OCI-LY1 (cell line): ENCODE measurements around the gene NCAM1.

Experiments used
- H2AFZ ChIP-seq: fragments of 200-600 bp; sonication (generic), shearing (Covaris generic); 2 replicates; pipeline ENCODE4 v1.6.0; 2014; ENCODE audit warnings: antibody characterized with exemption, mild to moderate bottlenecking, low read length
- H3F3A ChIP-seq: fragments of 200-600 bp; sonication (generic), shearing (Covaris generic); 2 replicates; pipeline ENCODE4 v1.6.0; 2014; ENCODE audit warnings: mild to moderate bottlenecking, antibody characterized with exemption, low read length, moderate library complexity; ENCODE audit not compliant: insufficient read depth
- H3K27ac ChIP-seq: fragments of 200-600 bp; sonication (generic); 2 replicates; pipeline ENCODE4 v1.5.1; 2014; ENCODE audit warnings: low read length, mixed run types, mild to moderate bottlenecking, low read depth; ENCODE audit not compliant: poor library complexity, severe bottlenecking
- H3K27me3 ChIP-seq: fragments of 200-600 bp; sonication (generic); 2 replicates; pipeline ENCODE4 v1.6.0; 2014; ENCODE audit warnings: antibody characterized with exemption, mild to moderate bottlenecking, low read length, moderate library complexity; ENCODE audit not compliant: insufficient read depth
- H3K36me3 ChIP-seq: fragments of 200-600 bp; sonication (generic); 2 replicates; pipeline ENCODE4 v1.6.1; 2014; ENCODE audit warnings: mild to moderate bottlenecking, antibody characterized with exemption, low read length, moderate library complexity, mixed read lengths; ENCODE audit not compliant: insufficient read depth
- H3K4me1 ChIP-seq: fragments of 200-600 bp; sonication (generic); 2 replicates; pipeline ENCODE4 v1.5.1; 2014; ENCODE audit warnings: mild to moderate bottlenecking, low read length, moderate library complexity; ENCODE audit not compliant: insufficient read depth, severe bottlenecking
- H3K4me2 ChIP-seq: fragments of 200-600 bp; sonication (generic), shearing (Covaris generic); 2 replicates; pipeline ENCODE4 v1.6.1; 2014; ENCODE audit warnings: low read length
- H3K4me3 ChIP-seq: fragments of 200-600 bp; sonication (generic); 2 replicates; pipeline ENCODE4 v1.5.1; 2014; ENCODE audit warnings: low read length, low read depth, mild to moderate bottlenecking, mixed read lengths; ENCODE audit not compliant: poor library complexity, severe bottlenecking
- H3K79me2 ChIP-seq: fragments of 200-600 bp; shearing (Covaris generic); 2 replicates; pipeline ENCODE4 v1.6.1; 2016; ENCODE audit warnings: mixed run types, low read length, mixed read lengths; ENCODE audit not compliant: insufficient read depth
- H3K9ac ChIP-seq: fragments of 200-600 bp; sonication (generic), shearing (Covaris generic); 2 replicates; pipeline ENCODE4 v1.6.1; 2014; ENCODE audit warnings: mild to moderate bottlenecking, low read length, mixed read lengths
- H3K9me2 ChIP-seq: fragments of 200-600 bp; sonication (generic), shearing (Covaris generic); 2 replicates; pipeline ENCODE4 v1.6.1; 2014; ENCODE audit warnings: low read depth, mild to moderate bottlenecking, low read length, mixed read lengths
- H3K9me3 ChIP-seq: fragments of 200-600 bp; shearing (Covaris generic); 2 replicates; pipeline ENCODE4 v1.6.1; 2014; ENCODE audit warnings: low read length, mixed read lengths
- H4K20me1 ChIP-seq: fragments of 200-600 bp; sonication (generic), shearing (Covaris generic); 2 replicates; pipeline ENCODE4 v1.6.0; 2016; ENCODE audit warnings: mild to moderate bottlenecking, low read length; ENCODE audit not compliant: insufficient read depth
- EZH2 ChIP-seq: fragments of 200-600 bp; sonication (generic), shearing (Covaris generic); IDR thresholded peaks from 2 replicates; pipeline ENCODE4 v1.8.0; 2017; ENCODE audit warnings: borderline replicate concordance, mixed run types, mild to moderate bottlenecking, antibody characterized with exemption, low read length, moderate library complexity, mixed read lengths
- TF ChIP-seq, protein P1 (sequence below): fragments of 200-600 bp; sonication (generic), shearing (Covaris generic); IDR thresholded peaks from 2 replicates; pipeline ENCODE4 v1.5.1; 2017; ENCODE audit warnings: mild to moderate bottlenecking, antibody characterized with exemption, low read length, moderate library complexity, mixed read lengths

The NCAM1 gene

DNA sequence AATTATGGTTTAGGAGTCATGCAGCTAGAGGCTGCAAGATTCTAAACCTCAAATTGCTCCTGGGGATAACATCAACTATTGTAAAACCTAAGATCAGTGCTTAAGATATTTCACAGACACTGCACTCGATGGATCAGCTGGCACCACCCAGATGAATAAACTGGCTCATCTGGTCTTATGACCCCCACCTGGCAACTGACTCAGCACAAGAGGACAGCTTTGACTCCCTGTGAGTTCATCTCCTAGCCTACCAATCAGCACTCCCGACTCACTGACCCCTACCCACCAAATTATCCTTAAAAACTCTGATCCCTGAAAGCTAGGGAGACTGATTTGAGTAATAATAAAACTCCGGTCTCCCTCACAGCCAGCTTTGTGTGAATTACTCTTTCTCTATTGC is 352.4 kb downstream of the NCAM1 start:
- Histone ChIP-seq H3K4me3 (peak overlapping the region; percentile 72), H3K4me2 (peak overlapping the region; percentile 95), H3K9me2 (no peaks in the 10 kb centered on the region), H3K27me3 (no peaks in the 10 kb centered on the region), H2AFZ (no peak overlapping the region; the same call in 1 of the 2 replicates), H4K20me1 (no peaks in the 10 kb centered on the region), H3K79me2 (no peaks in the 10 kb centered on the region), H3F3A (no peaks in the 10 kb centered on the region), H3K9ac (peak overlapping the region; percentile 41; the same call in 1 of the 2 replicates), H3K4me1 (peaks cover 16% of the 10 kb centered on the region), H3K9me3 (no peaks in the 10 kb centered on the region), H3K36me3 (no peaks in the 10 kb centered on the region; the same call in 1 of the 2 replicates), H3K27ac (no peak overlapping the region)
- TF ChIP-seq, protein P1, sequence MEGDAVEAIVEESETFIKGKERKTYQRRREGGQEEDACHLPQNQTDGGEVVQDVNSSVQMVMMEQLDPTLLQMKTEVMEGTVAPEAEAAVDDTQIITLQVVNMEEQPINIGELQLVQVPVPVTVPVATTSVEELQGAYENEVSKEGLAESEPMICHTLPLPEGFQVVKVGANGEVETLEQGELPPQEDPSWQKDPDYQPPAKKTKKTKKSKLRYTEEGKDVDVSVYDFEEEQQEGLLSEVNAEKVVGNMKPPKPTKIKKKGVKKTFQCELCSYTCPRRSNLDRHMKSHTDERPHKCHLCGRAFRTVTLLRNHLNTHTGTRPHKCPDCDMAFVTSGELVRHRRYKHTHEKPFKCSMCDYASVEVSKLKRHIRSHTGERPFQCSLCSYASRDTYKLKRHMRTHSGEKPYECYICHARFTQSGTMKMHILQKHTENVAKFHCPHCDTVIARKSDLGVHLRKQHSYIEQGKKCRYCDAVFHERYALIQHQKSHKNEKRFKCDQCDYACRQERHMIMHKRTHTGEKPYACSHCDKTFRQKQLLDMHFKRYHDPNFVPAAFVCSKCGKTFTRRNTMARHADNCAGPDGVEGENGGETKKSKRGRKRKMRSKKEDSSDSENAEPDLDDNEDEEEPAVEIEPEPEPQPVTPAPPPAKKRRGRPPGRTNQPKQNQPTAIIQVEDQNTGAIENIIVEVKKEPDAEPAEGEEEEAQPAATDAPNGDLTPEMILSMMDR = no peak
- no peak for TF ChIP-seq EZH2

DNA sequence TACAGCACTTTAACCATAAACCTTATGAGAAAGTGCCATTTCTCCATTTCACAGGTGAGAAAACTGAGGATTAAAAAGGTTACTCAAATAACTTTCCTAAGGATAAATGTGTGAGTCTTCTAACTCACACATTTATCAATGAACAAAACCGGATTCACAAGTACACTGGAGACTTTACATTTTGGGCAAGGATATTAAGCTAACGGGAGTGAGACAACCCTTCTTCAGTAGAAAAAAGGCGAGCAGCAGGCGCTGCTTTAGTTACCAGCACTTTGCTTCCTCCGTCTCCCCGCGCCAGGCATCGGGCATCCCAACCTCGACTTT is 352.8 kb downstream of the NCAM1 start:
- no peaks in the 10 kb centered on the region for H3K9me3 ChIP-seq
- no peaks in the 10 kb centered on the region for H4K20me1 ChIP-seq
- H3F3A ChIP-seq = no peaks in the 10 kb centered on the region
- H2AFZ ChIP-seq = no peak overlapping the region; the same call in 1 of the 2 replicates
- peak overlapping the region; percentile 41; the same call in 1 of the 2 replicates for H3K9ac ChIP-seq
- TF ChIP-seq, protein P1 = no peak
- TF ChIP-seq EZH2 = no peak
- peak overlapping the region; percentile 95 for H3K4me2 ChIP-seq
- no peaks in the 10 kb centered on the region for H3K27me3 ChIP-seq
- H3K4me3 ChIP-seq = peak overlapping the region; percentile 72
- H3K4me1 ChIP-seq = peaks cover 16% of the 10 kb centered on the region
- H3K36me3 ChIP-seq = no peaks in the 10 kb centered on the region; the same call in 1 of the 2 replicates
- H3K27ac ChIP-seq = no peak overlapping the region
- no peaks in the 10 kb centered on the region for H3K79me2 ChIP-seq
- no peaks in the 10 kb centered on the region for H3K9me2 ChIP-seq

DNA sequence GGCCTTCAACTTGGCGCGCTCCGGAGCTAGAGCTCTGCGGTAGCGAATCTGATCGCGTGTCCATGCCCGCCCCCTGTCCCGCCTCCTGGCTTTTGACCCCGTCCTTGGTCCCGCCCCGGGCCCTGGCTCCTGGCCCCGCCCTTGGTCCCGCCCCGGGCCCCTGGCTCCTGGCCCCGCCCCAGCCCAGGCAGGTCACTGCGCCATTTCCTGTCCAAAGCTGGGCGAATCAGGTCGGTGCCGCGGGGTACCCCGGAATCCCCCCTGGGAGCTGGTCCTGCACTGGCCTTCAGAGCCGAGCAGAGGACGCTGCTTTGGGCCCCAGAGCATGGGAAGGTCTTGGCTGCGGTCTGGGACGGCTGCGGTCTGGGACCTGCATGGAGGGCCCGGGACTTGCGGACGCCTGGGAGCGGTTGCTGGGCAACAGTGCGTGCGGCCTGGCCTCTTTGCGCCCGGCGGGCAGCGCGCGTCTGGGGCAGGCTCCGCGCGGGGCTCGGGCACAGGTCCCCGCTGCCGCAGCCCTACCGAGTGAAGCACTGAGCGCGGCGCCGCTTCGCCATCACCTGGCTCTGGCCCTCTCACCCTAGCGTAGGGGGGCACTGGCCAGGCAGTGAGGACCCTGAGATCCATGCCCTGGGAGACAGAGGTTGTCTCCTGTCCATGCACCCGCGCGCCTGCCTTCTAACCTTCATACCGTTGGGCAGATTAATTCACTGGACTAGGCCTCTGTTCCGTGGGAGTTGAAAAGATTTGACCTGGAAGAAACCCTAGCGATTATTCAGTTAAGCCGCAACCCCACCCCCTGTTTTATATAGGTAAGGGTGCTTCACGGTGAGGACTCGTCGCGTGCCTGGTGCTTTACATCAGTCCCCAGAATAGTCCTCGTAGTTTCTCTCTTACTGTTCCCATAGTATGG is 353.4 kb downstream of the NCAM1 start, which contains the start of gene TTC12:
TTC12 (plus strand) TSS at position 195 of the 913 bp plus-strand sequence. CDS start 1,675 bp downstream, outside the sequence.
- Histone ChIP-seq H3K9me3 (no peaks in the 10 kb centered on the region), H3K27ac (no peak within 1 kb of the TSS), H3K4me3 (peak within 1 kb of the TSS; percentile 72), H3K36me3 (no peaks in the 10 kb centered on the region; the same call in 1 of the 2 replicates), H3K4me2 (peak within 1 kb of the TSS; percentile 95), H3K4me1 (peaks cover 16% of the 10 kb centered on the region), H2AFZ (peak within 1 kb of the TSS; percentile 42; the same call in 1 of the 2 replicates), H4K20me1 (no peaks in the 10 kb centered on the region), H3K9ac (peak within 1 kb of the TSS; percentile 61), H3K79me2 (no peaks in the 10 kb centered on the region), H3K9me2 (no peaks in the 10 kb centered on the region), H3K27me3 (no peaks in the 10 kb centered on the region), H3F3A (no peaks in the 10 kb centered on the region)
- TF ChIP-seq EZH2 = no peak
- TF ChIP-seq, protein P1 = no peak
